ENCODE results near the gene PLEKHG4. TPM values are rescaled to one million over a fixed set of nuclear protein-coding genes. Genes with fewer than 3 reads are reported as not detected.

Gene PLEKHG4
- total and polyA plus RNA-seq, 9 of the 15 experiments (the other 6 are each of a cell fraction or from before 2014, with no cell fraction given), result 3.7 to 36.8 (median 17.9) TPM

DNA sequence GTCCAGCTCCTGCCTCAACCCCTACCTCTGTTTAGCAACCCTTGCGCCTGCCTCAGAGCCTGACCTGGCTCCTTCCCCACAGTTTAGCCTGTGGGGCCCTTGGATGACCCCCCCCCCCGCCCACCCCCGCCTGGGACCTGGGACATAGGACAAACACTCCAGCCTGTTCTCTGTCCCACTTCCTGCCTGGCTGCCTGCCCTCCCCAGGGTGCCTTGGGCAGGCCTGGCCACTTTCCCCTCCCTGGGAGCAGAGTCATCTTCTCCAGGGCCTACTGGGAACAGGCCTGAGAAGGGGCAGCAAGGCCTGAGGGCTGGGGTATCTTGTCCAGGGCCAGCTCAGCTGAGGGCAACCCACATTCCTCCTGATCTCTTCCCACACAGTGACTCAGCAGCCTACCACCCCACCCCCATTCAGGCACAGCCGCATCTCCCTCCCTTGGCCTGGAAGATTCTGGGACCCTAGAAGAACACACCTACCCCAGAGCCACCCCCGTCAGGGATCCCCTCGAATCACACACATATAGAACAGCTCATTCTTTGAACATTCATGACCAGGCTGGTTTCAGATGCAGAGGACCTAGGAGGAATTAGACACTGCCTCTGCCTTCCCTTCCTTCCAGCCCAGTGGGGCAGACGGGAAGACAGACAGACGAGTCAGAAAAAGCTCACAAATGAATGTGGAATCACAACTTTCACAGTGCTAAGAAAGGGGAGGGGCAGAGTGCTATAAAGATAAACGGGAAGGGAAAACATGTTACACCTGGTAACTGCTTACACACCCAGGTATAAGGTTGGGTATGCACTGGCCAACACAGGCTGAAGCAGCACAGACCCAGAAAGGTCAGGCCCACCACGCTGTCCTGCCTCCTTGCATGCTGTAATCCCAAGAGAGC is 38.1 kb upstream of the PLEKHG4 start (continued):
- TF ChIP-seq, protein P1, sequence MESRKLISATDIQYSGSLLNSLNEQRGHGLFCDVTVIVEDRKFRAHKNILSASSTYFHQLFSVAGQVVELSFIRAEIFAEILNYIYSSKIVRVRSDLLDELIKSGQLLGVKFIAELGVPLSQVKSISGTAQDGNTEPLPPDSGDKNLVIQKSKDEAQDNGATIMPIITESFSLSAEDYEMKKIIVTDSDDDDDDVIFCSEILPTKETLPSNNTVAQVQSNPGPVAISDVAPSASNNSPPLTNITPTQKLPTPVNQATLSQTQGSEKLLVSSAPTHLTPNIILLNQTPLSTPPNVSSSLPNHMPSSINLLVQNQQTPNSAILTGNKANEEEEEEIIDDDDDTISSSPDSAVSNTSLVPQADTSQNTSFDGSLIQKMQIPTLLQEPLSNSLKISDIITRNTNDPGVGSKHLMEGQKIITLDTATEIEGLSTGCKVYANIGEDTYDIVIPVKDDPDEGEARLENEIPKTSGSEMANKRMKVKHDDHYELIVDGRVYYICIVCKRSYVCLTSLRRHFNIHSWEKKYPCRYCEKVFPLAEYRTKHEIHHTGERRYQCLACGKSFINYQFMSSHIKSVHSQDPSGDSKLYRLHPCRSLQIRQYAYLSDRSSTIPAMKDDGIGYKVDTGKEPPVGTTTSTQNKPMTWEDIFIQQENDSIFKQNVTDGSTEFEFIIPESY (CRISPR knock-in tag; IDR thresholded peaks at IDR 0.05), result no peak
- TF ChIP-seq, protein P2, sequence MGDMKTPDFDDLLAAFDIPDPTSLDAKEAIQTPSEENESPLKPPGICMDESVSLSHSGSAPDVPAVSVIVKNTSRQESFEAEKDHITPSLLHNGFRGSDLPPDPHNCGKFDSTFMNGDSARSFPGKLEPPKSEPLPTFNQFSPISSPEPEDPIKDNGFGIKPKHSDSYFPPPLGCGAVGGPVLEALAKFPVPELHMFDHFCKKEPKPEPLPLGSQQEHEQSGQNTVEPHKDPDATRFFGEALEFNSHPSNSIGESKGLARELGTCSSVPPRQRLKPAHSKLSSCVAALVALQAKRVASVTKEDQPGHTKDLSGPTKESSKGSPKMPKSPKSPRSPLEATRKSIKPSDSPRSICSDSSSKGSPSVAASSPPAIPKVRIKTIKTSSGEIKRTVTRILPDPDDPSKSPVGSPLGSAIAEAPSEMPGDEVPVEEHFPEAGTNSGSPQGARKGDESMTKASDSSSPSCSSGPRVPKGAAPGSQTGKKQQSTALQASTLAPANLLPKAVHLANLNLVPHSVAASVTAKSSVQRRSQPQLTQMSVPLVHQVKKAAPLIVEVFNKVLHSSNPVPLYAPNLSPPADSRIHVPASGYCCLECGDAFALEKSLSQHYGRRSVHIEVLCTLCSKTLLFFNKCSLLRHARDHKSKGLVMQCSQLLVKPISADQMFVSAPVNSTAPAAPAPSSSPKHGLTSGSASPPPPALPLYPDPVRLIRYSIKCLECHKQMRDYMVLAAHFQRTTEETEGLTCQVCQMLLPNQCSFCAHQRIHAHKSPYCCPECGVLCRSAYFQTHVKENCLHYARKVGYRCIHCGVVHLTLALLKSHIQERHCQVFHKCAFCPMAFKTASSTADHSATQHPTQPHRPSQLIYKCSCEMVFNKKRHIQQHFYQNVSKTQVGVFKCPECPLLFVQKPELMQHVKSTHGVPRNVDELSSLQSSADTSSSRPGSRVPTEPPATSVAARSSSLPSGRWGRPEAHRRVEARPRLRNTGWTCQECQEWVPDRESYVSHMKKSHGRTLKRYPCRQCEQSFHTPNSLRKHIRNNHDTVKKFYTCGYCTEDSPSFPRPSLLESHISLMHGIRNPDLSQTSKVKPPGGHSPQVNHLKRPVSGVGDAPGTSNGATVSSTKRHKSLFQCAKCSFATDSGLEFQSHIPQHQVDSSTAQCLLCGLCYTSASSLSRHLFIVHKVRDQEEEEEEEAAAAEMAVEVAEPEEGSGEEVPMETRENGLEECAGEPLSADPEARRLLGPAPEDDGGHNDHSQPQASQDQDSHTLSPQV (IDR thresholded peaks at IDR 0.05), result peak; percentile 95
- TF ChIP-seq, protein P3, sequence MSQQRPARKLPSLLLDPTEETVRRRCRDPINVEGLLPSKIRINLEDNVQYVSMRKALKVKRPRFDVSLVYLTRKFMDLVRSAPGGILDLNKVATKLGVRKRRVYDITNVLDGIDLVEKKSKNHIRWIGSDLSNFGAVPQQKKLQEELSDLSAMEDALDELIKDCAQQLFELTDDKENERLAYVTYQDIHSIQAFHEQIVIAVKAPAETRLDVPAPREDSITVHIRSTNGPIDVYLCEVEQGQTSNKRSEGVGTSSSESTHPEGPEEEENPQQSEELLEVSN (IDR thresholded peaks at IDR 0.05; ENCODE audit: borderline replicate concordance in 1 of 2, extremely low read depth in 1 of 2, insufficient read depth in 1 of 2, insufficient read length in 1 of 2, low read depth in 1 of 2, low read length in 1 of 2, poor library complexity in 1 of 2, severe bottlenecking in 1 of 2), result no peak
- TF ChIP-seq ZNF165 (CRISPR knock-in tag; IDR thresholded peaks at IDR 0.05; ENCODE audit: borderline replicate concordance), result no peak
- TF ChIP-seq, protein P4, sequence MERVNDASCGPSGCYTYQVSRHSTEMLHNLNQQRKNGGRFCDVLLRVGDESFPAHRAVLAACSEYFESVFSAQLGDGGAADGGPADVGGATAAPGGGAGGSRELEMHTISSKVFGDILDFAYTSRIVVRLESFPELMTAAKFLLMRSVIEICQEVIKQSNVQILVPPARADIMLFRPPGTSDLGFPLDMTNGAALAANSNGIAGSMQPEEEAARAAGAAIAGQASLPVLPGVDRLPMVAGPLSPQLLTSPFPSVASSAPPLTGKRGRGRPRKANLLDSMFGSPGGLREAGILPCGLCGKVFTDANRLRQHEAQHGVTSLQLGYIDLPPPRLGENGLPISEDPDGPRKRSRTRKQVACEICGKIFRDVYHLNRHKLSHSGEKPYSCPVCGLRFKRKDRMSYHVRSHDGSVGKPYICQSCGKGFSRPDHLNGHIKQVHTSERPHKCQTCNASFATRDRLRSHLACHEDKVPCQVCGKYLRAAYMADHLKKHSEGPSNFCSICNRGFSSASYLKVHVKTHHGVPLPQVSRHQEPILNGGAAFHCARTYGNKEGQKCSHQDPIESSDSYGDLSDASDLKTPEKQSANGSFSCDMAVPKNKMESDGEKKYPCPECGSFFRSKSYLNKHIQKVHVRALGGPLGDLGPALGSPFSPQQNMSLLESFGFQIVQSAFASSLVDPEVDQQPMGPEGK (CRISPR knock-in tag; IDR thresholded peaks at IDR 0.05; ENCODE audit: borderline replicate concordance), result no peak
- TF ChIP-seq HIVEP1 (CRISPR knock-in tag; IDR thresholded peaks at IDR 0.05), result no peak
